GM12878 (cell line): ENCODE results near the gene TSHR. TPM values are rescaled to one million over a fixed set of nuclear protein-coding genes. Genes with fewer than 3 reads are reported as not detected.

Experiments
- ATF7 ChIP-seq: fragments of 450-650 bp; IDR thresholded peaks from 2 replicates; pipeline ENCODE4 v1.6.1; 2016; ENCODE audit warnings: low read depth, mild to moderate bottlenecking
- BACH1 ChIP-seq: fragments of 450-650 bp; IDR thresholded peaks from 2 replicates; pipeline ENCODE4 v1.6.1; 2017; ENCODE audit warnings: mild to moderate bottlenecking, borderline replicate concordance
- BCL11A ChIP-seq: IDR thresholded peaks from 2 replicates; pipeline ENCODE4 v1.6.1; 2011; ENCODE audit warnings: low read depth, low read length
- BCLAF1 ChIP-seq: fragments of 450-650 bp; IDR thresholded peaks from 2 replicates; pipeline ENCODE4 v1.6.1; 2017; ENCODE audit warnings: antibody characterized with exemption, mild to moderate bottlenecking, moderate library complexity
- CBFB ChIP-seq: IDR thresholded peaks from 2 replicates; pipeline ENCODE4 v1.6.1; 2016; ENCODE audit warnings: antibody characterized with exemption, low read depth
- CHD4 ChIP-seq: fragments of 200-600 bp; sonication (generic); IDR thresholded peaks from 2 replicates; pipeline ENCODE4 v1.6.1; 2016; ENCODE audit warnings: mild to moderate bottlenecking
- CREB1 ChIP-seq: IDR thresholded peaks from 2 replicates; pipeline ENCODE4 v1.6.1; 2012; ENCODE audit warnings: low read depth, mild to moderate bottlenecking, inconsistent platforms
- EED ChIP-seq: sonication (generic); IDR thresholded peaks from 2 replicates; pipeline ENCODE4 v1.6.1; 2016; ENCODE audit warnings: antibody characterized with exemption, low read depth
- EP300 ChIP-seq, 2 experiments: fragments of 150-350 bp in 1 of 2; IDR thresholded peaks; 2 replicates each; pipeline ENCODE4 v1.6.1; 2011 to 2012; ENCODE audit warnings: low read depth in 2 of 2, low read length in 2 of 2, borderline replicate concordance in 1 of 2, improper control_type of control experiment in 1 of 2, inconsistent platforms in 1 of 2; ENCODE audit not compliant: control insufficient read depth in 1 of 2
- IRF4 ChIP-seq: IDR thresholded peaks from 2 replicates; pipeline ENCODE4 v1.6.1; 2011; ENCODE audit warnings: low read depth, low read length
- MEF2B ChIP-seq: fragments of 450-650 bp; IDR thresholded peaks from 2 replicates; pipeline ENCODE4 v1.6.1; 2018; ENCODE audit warnings: mild to moderate bottlenecking, moderate library complexity; ENCODE audit not compliant: partially characterized antibody, poor library complexity, severe bottlenecking
- MTA2 ChIP-seq: fragments of 450-650 bp; IDR thresholded peaks from 2 replicates; pipeline ENCODE4 v1.6.1; 2016; ENCODE audit warnings: low read depth, mild to moderate bottlenecking, moderate library complexity
- NFIC ChIP-seq: IDR thresholded peaks from 2 replicates; pipeline ENCODE4 v1.6.1; 2012; ENCODE audit warnings: low read depth, mild to moderate bottlenecking, inconsistent platforms, low read length, moderate library complexity
- PML ChIP-seq: IDR thresholded peaks from 2 replicates; pipeline ENCODE4 v1.6.1; 2012; ENCODE audit warnings: low read length, inconsistent platforms
- RAD51 ChIP-seq: fragments of 450-650 bp; IDR thresholded peaks from 2 replicates; pipeline ENCODE4 v1.6.1; 2016; ENCODE audit warnings: moderate library complexity, mild to moderate bottlenecking, inconsistent platforms
- RUNX3 ChIP-seq: IDR thresholded peaks from 2 replicates; pipeline ENCODE4 v1.6.1; 2012; ENCODE audit warnings: low read length, inconsistent platforms
- SP1 ChIP-seq: IDR thresholded peaks from one replicate; pipeline ENCODE4 v1.6.1; 2011; ENCODE audit warnings: low read depth, low read length
- TCF3 ChIP-seq: IDR thresholded peaks from 2 replicates; pipeline ENCODE4 v1.6.1; 2012; ENCODE audit warnings: low read depth, mild to moderate bottlenecking, low read length, borderline replicate concordance; ENCODE audit not compliant: insufficient read depth
- YY1 ChIP-seq: IDR thresholded peaks from 2 replicates; pipeline ENCODE4 v1.6.1; 2011; ENCODE audit warnings: low read depth, mild to moderate bottlenecking, low read length
- ZBED1 ChIP-seq: IDR thresholded peaks from 2 replicates; pipeline ENCODE4 v1.6.1; 2016; ENCODE audit warnings: borderline replicate concordance
- ZBTB11 ChIP-seq: fragments of 450-650 bp; formaldehyde crosslinking; IDR thresholded peaks from 2 replicates; pipeline ENCODE4 v1.5.0; 2022; ENCODE audit warnings: mild to moderate bottlenecking, missing genetic modification characterization
- polyA plus RNA-seq, 11 experiments: library from polyadenylated mRNA; depleted of rRNA in 4 of 11; unstranded in 6 of 11; stranded (reverse) in 5 of 11; fragments of >200 nt; fragmentation: Nextera tagmentation in 4 of 11; fragmentation: Illumina TruSeq in 1 of 11; extraction: Ambion mirVana in 4 of 11; extraction: Trizol in 1 of 11; gene quantifications; 1 replicate in 1 of 11; 2 replicates in 10 of 11; pipeline versions ENCODE4 v1.2.1 to v1.2.3, GENCODE V29; 2011 to 2016; ENCODE audit warnings: inconsistent platforms in 2 of 11, missing spikeins in 2 of 11, low read depth in 1 of 11
- total RNA-seq, 4 experiments: library from RNA; depleted of rRNA in 3 of 4; stranded (reverse); fragments of >200 nt in 3 of 4; fragmentation: Illumina TruSeq in 1 of 4; extraction: Trizol in 1 of 4; gene quantifications; 2 replicates each; pipeline versions ENCODE4 v1.2.1 to v1.2.3, GENCODE V29; 2013 to 2021
- TF ChIP-seq, protein P1 (sequence below): IDR thresholded peaks from 2 replicates; pipeline ENCODE4 v1.6.1; 2012; ENCODE audit warnings: low read depth, low read length, improper control_type of control experiment
- TF ChIP-seq, protein P2 (sequence below): IDR thresholded peaks from 2 replicates; pipeline ENCODE4 v1.6.1; 2011; ENCODE audit warnings: borderline replicate concordance, low read depth, mild to moderate bottlenecking, moderate library complexity, low read length; ENCODE audit not compliant: insufficient read depth, poor library complexity, severe bottlenecking

Gene TSHR
- total and polyA plus RNA-seq, 10 of the 15 experiments (the other 5 are each of a cell fraction or from before 2014, with no cell fraction given), result 0.06 to 0.31 TPM; not detected in 8

- TF ChIP-seq BCLAF1 (no peak), ATF7 (peak; percentile 80), EP300 (IDR thresholded peaks at IDR 0.05; ENCODE audit: borderline replicate concordance in 1 of 2, control insufficient read depth in 1 of 2, low read depth in 2 of 2, low read length in 2 of 2) (peak; percentile 83 to 89), ZBED1 (peak; percentile 90), IRF4 (peak; percentile 65; the same call in 1 of the 2 replicates), CHD4 (no peak), RUNX3 (peak; percentile 96), BACH1 (0 out of 2 replicates have a peak, but pooled peaks have one; percentile 28), BCL11A (peak; percentile 75), TCF3 (peak; percentile 96), MTA2 (peak; percentile 76; the same call in 1 of the 2 replicates), SP1 (peak; percentile 54), NFIC (peak; percentile 89), RAD51 (no peak), MEF2B (peak; percentile 42), CREB1 (peak; percentile 48), CBFB (peak; percentile 84), ZBTB11 (no peak), EED (peak; percentile 73; the same call in 1 of the 2 replicates), PML (peak; percentile 75; the same call in 1 of the 2 replicates), YY1 (peak; percentile 81)
- TF ChIP-seq, protein P1, sequence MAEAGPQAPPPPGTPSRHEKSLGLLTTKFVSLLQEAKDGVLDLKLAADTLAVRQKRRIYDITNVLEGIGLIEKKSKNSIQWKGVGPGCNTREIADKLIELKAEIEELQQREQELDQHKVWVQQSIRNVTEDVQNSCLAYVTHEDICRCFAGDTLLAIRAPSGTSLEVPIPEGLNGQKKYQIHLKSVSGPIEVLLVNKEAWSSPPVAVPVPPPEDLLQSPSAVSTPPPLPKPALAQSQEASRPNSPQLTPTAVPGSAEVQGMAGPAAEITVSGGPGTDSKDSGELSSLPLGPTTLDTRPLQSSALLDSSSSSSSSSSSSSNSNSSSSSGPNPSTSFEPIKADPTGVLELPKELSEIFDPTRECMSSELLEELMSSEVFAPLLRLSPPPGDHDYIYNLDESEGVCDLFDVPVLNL, result no peak
- TF ChIP-seq, protein P2, sequence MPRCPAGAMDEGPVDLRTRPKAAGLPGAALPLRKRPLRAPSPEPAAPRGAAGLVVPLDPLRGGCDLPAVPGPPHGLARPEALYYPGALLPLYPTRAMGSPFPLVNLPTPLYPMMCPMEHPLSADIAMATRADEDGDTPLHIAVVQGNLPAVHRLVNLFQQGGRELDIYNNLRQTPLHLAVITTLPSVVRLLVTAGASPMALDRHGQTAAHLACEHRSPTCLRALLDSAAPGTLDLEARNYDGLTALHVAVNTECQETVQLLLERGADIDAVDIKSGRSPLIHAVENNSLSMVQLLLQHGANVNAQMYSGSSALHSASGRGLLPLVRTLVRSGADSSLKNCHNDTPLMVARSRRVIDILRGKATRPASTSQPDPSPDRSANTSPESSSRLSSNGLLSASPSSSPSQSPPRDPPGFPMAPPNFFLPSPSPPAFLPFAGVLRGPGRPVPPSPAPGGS, result peak; percentile 13
Observed at GRCh38 chr14:80930836-80931389, 24.5 kb upstream of the TSHR start (continued).
